Measurements from ENCODE around the gene ZIC1.

ZIC1 gene

DNA sequence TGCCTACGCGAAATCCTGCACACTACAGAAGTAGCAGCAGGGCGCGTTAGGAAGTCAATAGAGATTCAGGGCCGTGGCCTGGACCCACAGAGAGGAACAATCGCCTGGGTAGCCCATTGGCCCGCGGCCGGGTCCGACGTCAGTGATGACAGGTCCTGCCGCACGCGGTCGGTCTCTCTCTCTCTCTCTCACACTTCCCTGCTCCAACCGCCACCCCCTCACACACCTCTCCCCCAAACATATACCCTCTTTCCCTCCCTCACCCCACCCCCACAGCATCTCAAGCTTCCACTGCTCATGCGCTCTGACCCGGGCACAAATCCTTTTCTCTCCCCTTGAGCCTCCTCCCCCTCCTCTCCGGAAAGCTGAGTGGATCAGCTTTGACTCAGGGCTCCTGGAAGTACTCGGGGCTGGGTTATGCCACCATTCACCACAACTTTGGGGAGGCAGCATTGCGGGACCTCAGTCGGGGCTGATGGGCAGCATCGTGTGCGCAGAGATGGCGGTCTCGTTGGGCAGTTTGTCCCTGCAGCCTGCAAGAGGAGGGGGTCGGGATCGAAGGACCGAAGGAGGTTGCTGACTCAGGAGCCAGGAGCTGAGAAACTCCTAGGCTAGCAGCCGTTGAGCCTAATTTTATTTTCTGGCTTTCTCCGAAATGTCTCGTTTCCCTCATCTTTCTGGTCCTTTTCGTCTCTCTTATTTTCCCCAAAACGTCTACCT is 11.8 kb upstream of the ZIC1 start:
- no peak for DNase-seq

DNA sequence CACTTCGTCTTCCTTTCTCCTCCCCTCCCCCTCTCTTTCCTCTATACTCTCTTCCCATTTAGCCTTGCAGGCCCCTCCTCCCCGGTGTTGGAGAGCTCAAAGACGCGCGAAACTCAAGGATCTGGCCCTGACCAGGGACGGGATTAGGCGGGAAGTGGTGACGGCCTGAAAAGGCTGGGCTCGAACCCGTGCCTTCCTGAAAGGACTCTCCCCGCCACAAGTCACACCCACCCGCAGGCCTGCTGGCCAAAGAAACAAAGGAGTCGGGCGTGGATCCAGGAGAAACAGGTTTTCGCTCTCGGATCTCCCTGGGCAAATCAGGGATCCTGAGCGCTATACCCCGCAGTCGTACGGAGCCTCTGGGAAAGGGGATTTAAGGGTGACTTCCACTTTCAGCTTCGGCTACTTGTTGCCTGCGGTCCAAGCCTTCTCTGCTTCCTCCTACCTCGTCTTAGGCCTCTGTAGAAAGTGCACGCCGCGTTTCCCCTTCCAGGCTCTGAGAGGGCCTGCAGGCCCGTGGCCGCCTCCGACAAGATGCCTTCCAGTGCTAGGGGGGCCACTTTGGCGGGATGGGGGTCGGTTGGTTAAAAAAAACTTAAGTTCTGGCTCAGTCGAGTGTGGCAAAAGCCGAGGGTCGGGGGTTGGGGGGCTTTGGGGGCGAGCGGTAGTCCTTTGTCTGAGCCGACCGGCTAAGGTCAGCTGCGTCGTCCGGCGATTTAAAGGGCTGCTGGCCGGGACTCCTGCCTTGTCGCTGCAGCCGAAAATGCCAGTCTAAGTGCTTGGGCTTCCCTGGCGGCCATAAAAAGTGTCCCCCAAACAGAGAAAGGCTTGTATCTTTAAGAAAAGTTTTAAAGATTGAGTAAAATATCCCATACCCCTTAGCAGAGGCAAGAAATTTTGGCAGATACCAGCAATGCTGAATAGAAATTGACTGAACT is 11.0 kb upstream of the ZIC1 start:
- no peak for DNase-seq

DNA sequence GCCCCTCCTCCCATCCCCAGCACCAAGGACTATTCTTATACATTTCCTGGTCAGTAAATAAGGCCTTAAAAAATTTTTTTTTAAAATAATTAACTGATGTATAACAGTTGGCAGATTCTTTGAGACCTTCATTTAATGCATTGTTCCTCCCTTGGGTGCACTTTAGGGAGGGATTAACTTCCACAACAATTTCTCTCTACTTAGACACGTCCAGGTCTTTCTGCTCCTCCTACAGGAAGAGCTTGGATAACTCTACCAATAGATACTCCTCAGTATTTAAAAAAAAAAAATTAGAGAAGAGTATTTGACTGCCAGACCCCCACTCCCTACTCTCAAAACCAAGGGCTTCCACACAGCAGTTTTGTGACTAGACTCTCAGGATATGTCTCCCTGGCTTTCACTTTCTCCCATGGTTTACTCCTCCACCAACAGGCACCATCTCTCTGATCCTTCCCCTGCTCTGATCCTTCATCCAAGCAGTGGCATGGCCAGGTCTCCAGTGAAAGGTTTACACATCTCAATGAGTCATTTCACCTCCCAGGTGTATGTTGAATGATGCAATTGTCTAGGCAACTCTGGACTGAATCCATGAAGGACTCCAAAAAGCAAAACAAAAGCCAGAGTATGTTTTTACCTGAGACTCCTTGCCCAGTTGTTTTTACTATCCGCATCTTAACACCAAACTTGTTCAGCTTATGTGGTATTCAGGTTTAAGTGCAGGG is 10.2 kb upstream of the ZIC1 start:
- no peak for DNase-seq

DNA sequence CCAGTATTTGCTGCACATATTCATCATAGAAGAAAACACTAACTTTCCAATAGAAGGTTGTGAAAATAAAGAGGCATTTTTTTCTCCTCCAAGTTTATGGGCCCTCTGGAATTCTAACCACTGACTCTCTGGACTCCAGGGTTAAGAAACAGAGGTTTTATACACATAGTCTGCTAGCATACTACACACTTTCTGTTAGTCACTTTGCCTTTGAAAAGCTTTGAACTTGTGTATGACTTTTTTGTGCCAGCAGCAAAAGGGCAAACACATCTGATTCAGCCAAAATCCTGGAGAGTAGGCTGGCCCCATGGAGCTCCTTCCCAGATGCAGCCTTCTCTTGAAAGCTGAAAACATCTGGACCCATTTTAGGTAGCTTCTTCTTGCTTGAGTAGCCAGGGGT is 9.1 kb upstream of the ZIC1 start:
- no peak for DNase-seq

DNA sequence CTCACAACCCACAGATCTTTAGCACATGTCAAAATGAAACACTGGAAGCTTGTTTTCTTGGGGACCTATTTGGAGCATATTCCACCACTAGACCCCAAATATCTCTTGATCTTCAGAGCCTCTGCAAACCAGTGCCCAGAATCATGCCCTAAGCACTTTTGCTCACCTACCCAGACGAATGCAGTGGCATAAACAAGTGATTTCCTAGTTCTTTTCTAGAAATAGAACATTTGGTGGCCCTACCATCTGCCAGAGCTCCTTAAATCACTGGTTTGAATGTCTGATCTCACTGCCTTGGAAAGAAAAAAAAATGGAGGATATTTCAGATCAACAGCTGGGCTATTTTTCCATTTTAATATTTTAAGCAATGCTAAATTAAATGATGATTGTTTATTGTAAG is 8.2 kb upstream of the ZIC1 start:
- DNase-seq = no peak

DNA sequence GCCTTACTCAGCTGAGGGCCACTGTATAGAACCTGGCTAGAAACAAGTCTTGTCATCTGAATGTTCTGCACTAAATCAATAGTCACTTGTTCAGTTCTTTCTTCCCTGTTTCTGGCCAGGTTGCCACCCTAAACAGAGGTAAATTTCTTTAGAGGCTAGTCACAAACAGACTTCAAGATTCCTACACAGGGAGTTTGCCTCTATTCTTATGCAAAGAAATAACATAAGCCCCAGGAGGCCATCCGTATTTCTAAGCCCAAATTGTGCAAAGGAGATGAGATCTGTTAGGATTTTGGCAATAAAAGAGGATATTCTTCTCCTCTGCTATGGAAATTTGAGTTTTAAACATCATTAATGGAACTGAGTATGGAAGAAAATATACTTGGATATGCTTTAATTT is 7.7 kb upstream of the ZIC1 start:
- DNase-seq = no peak

DNA sequence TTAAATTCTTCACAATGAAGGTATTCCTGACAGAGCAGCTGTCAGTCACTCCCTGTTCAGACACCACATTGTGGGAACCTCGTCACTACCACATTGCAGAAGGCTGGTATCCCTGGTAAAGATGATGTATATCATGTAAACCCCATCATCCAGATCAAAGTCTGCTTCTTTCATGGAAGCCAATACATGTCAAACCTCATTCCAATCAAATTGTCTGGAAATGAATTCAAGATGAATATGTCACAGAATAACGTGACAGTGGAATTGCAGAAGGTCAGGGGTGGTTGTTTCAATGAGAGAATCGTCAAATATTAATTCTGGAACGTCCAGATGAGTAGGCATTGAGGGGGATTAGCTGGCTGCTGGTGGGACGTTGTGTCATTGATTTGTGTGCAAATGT is 7.0 kb upstream of the ZIC1 start:
- DNase-seq = no peak

DNA sequence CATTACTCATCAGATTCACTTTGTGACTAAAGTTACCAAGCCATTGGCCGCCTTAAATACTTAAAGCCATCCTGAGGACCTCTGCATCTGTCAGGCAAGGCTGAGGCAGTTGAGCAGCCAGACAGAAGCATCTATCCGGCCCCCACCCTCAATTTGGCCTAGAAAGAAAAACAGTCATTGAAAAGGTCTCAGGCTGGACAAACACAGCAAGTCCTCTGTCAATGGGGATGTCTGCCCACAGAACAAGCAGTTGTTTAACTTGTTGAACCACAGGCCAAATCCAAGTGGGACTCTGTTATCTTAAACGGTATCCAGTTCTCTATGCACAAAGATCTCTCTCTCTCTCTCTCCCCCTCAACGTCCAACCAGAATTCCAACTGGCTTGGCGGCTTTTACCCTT is 5.7 kb upstream of the ZIC1 start:
- DNase-seq = no peak

DNA sequence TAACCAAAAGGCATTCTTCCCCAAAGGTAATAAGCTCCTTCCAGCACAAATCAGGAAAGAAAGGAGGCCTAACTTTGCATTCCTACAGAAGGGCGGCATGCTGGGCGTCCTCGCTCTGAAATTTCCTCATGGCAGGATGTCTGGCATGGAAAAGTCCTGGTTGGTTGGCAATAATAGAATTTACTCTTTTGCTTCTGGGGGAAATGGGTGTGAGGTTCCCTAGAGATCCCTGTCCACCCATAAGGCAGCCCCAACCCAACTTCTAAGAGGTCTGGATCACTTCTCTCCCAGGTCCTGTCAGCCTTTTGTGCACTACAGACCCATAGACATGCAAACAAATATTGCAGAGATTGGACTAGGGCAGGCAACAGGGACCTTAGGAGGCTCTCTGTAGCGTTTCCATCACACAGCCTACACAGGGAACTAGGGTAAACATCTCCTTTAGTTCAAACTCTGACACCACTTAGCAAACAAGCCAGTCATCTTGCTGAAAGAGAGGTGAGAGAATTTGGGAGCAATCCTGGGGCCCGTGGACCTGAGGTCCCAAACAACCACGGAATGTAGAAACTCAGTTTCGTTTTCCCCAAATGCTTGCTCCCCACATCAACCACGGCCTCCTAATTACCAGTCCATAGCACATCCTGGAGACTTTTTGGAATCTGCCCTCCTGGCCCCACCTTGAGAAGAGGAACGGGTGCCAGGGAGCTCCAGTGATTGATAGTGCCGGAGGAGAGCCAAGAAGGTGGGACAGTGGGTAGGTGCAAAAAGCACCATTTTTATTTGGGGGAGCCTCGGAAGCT is 5.0 kb upstream of the ZIC1 start:
- no peak for DNase-seq

DNA sequence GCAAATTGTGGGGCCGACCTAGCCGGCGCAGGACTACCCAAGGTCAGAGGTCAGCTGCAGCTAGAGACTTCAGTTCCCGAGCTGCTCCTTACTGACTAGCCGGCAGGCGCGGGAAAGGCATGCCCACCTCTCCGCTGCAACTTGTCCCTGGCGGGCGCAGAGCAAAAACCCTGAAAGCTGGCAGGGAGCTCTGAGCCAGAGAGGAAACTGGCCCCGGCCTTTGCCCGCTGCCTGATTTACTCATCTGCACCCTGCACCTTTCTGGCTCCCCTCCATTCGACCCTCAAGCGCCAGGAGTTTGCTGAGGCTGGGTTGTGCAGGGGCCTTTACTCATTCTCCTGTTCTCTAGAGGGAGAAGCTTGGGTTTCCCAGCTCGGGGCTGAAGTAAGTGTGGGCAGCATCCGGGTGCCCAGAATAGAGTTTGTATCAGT is 4.3 kb upstream of the ZIC1 start:
- DNase-seq = no peak

DNA sequence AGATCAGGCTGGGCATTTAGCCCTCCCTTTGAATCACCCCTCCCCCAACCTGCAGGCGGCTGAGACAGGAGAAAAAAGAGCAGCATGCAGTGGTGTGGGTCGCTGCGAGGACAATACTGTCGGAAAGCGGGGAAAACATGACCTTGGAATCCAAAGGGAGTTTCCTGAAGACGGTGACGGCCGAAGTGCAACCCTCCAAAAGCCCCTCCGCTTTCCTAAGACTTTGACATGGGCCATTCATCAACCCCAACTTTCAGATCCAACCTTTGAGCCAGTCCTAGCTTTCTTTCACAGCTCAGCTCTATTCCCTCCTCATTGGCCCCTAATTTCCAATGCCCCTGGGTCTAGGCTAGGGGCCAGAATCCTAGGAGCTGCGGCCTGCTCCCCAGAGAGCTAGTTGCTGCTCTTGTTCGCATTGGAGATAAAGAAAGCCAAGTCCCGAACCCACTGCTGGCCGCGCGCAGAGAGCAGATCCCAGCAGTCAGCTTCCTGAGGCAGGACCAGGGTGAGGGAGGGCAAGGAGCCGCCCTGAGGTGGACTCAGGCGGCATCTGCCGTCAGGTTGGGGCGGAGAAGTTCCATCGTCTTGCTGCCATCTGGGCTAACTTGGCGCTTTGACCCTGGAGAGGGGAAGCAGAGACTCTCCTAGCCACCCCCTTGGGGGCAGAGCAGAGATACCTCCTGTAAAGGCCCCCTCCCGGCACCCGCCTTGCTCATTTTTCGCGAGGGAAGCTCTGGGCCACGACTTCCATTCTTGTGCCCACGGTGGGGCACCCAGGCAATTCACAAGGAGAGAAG is 3.7 kb upstream of the ZIC1 start:
- DNase-seq = no peak

DNA sequence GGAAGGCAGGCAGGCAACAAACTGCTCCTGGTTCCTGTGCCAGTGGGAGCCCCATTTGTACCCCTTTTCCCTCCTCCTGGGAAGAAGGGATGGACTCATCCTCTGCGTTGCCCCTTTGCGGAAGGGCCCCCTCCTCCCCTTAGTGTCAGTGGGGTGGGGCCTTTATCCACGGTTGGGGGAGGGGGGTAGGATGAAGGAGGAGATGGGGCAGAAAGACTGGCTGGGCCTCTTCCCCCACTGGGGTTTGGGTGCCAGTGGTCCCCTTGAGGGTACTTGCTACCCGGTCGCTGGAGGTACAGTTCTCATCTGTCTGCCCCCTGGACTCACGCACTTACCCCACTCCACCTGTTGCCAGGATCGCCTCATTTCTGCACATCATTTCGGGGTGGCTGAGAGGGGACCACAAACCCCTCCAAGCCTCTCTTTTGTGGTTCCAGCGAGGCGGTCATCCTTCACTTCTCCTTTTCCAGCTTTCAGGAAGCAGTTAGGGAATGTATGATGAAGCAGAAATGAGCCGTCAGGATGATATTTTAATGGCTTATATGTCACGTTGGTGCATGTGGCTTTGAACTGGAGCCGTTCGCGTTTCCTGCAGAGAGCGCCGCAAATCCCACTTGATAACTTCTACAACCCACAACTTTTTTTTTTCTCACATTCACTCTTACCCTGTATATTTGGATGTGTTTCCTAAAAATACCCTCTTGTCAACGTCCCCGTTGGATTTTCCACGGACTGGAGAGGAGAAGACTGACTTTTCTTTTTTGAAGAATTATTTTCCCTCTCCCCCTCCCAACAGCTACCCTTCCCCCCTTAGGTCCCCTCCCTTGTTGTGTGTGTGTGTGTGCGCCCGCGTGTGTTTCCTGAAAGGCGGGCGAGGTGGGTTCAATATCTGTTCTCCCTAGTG is 2.9 kb upstream of the ZIC1 start, which contains the start of gene ZIC4:
TSS of gene ZIC4 (minus strand) at position 516 of the 904 bp plus-strand sequence. CDS start 3,746 bp downstream, outside the sequence.
- DNase-seq = no peak

DNA sequence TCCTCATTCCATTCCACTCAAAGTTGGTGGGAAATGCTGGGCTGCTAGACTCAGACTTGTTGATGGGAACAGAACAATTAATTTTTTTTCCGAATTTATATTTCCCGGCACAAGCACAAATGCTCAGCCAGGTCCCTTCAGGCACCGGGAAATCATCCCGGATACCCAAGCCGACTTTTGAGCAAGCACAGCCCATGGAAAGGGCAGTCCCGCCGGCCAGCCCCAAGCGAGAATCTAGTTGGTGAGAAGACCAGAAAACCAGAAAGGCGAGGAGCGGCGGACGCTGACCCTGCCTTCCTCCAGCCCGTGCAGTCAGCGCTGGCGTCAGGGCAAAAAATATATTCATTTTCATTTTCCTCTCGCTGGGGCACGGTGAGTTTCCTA is 2.1 kb upstream of the ZIC1 start:
- DNase-seq = no peak

DNA sequence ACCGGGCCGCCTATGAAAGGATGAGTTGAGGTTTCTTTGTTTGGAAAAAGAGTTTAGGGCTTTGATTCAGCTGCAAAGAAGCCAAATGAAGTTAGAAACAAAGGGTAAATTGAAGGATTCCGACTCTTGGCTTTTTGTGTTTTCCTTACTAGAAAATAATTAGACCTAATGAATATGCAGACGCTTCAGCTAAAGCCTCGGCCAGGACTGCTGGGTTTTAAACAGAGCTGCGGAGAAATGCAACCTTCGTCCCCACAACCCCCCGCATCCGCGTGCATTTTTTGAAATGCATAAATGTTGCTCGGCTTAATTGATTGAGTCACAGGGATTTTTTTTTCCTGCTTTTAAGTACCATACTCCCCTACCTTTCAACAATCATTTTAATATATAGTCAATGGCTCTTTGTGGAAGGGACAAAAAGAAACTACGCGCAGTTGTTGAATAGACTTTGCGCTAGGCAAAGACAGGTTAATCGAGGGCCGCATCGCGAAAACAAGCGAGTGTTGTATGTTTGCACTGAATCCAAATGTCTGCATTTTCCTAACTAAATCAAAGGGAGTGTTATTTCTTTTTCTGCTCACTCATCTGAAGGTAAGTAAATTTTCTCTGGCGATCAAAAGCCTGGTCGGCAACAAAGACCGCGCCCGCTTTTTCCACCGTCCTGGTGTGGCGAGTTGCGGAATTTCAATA is 1.5 kb upstream of the ZIC1 start:
- no peak for DNase-seq

DNA sequence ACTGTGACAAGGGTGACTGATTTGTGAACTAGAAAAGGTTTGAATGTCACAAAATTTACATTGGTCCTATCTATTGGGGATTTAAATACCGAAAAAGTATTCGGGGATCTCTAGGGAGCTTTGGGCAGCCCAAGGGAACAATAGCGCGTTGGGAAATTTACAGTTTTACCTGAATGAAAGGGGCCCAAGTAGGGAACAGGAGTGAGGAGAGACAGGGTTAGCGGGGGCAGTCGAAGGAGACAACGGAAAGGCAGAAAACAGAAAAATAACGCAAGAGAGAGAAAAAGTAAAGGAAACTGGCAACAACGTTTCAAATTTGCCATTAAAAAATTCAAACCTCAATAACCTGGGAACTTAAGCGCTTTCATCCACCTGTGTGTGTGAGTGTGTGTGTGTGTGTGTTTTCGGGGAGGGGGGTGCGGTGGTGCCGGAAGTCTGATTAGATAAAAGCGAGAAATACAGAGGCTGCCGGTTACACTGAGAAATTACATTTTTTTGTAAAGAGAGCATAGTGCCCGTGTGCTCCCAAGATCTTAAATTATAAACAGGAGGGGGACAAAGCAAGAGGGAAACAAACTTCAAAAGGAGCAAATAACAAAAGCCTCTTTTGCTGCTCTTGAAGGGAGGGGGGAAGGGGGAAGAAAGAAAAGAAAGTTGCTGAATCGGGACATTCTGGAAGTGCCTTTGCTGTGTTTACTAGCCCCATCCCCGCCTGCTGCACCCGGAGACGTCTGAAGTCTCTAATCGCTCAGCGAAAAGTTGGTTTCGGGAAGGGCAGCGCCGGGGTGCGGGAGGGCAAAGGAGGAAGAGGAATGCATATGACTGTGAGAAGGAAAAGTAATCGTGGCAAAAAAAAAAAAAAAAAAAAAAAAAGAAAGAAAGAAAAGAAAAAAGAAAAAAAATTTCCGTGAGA is 721 bp upstream of the ZIC1 start:
- no peak for DNase-seq

DNA sequence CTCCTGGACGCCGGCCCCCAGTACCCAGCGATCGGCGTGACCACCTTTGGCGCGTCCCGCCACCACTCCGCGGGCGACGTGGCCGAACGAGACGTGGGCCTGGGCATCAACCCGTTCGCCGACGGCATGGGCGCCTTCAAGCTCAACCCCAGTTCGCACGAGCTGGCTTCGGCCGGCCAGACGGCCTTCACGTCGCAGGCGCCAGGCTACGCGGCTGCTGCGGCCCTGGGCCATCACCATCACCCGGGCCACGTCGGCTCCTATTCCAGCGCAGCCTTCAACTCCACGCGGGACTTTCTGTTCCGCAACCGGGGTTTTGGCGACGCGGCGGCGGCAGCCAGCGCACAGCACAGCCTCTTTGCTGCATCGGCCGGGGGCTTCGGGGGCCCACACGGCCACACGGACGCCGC is 956 bp downstream of the ZIC1 start:
- no peak for DNase-seq

DNA sequence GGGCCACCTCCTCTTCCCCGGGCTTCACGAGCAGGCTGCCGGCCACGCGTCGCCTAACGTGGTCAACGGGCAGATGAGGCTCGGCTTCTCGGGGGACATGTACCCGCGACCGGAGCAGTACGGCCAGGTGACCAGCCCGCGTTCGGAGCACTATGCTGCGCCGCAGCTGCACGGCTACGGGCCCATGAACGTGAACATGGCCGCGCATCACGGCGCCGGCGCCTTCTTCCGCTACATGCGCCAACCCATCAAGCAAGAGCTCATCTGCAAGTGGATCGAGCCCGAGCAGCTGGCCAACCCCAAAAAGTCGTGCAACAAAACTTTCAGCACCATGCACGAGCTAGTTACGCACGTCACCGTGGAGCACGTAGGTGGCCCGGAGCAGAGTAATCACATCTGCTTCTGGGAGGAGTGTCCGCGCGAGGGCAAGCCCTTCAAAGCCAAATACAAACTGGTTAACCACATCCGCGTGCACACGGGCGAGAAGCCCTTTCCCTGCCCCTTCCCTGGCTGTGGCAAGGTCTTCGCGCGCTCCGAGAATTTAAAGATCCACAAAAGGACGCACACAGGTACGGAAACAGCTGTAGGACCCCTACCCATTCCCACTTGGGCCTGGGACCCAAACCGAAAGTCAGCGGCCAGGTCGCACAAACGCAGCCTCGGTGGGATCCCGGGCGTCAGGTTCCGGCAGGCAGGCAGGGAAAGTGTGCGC is 1.5 kb downstream of the ZIC1 start:
- DNase-seq = no peak

DNA sequence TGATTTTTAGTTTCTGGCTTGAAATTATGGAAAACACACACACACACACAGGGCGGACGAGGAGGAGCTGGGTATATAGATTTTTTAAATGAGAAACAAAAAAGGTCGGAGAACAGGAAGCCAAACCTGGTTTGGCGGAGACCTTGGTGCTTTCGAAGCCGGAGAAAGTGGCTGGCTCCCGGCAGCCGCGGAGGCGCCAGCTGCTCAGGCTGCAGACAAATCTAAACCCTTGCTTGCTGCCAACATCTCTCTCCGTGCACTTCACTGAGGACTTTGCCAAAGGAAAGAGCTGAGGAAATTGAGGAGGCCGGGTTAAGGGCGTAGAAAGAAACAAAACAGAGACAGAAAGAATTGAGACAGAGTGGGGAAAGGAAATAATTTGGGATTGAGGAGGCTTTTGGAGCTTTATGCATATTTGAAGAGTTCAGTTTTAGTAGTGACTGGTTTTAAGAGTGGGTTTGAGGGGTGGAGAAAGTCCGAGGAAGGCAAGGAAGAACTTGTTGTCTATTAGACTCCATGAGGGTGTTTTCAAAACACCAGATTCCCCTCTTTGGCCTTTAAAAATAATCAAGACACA is 2.2 kb downstream of the ZIC1 start:
- no peak for DNase-seq

Measured in bone marrow (tissue), 2 donors.